NCI-H2081 treated with DMSO at 0.1 percent for 48 hours (cell line): ENCODE measurements around the gene PRSS22.

Experiments
- DNase-seq: peaks from one replicate; lab custom pipeline; 2025; lab: John Stamatoyannopoulos, UW

PRSS22 gene

GRCh38 chr16:2881783-2882649, 24.0 kb upstream of the PRSS22 start:
- no peak for DNase-seq

- DNase-seq = no peak
Measured at GRCh38 chr16:2879854-2880508, 22.0 kb upstream of the PRSS22 start.

- peak; percentile 36 for DNase-seq
Measured at GRCh38 chr16:2874912-2875362, 17.0 kb upstream of the PRSS22 start.

- DNase-seq = no peak
Measured at GRCh38 chr16:2874032-2874911, 16.3 kb upstream of the PRSS22 start.

GRCh38 chr16:2871926-2872325, 14.0 kb upstream of the PRSS22 start:
- DNase-seq = no peak

- peak; percentile 69 for DNase-seq
Measured at GRCh38 chr16:2867987-2868789, 10.2 kb upstream of the PRSS22 start.

- DNase-seq = no peak
Measured at GRCh38 chr16:2867661-2867986, 9.7 kb upstream of the PRSS22 start.

- DNase-seq = no peak
Measured at GRCh38 chr16:2866431-2866830, 8.5 kb upstream of the PRSS22 start.

GRCh38 chr16:2865651-2866050, 7.7 kb upstream of the PRSS22 start:
- no peak for DNase-seq

GRCh38 chr16:2860826-2861567, 3.0 kb upstream of the PRSS22 start:
- DNase-seq = no peak

- DNase-seq = no peak
Measured at GRCh38 chr16:2859686-2860265, 1.8 kb upstream of the PRSS22 start.

GRCh38 chr16:2858245-2859025, 465 bp upstream of the PRSS22 start:
- DNase-seq = no peak

GRCh38 chr16:2856686-2857450, 1.1 kb downstream of the PRSS22 start:
- DNase-seq = no peak

GRCh38 chr16:2856061-2856670, 1.8 kb downstream of the PRSS22 start:
- DNase-seq = no peak

GRCh38 chr16:2855536-2855935, 2.4 kb downstream of the PRSS22 start:
- DNase-seq = no peak

- no peak for DNase-seq
Measured at GRCh38 chr16:2854700-2855309, 3.2 kb downstream of the PRSS22 start.

GRCh38 chr16:2853531-2854073, 4.4 kb downstream of the PRSS22 start:
- no peak for DNase-seq
